HFFc6 (cell line): ENCODE results near the gene PITPNC1. TPM values are rescaled to one million over a fixed set of nuclear protein-coding genes. Genes with fewer than 3 reads are reported as not detected.
A peak's percentile ranks its signal among the peaks of the same experiment; 100 is the strongest.
"Not testable (repeated sequence)": the region's sequence is repeated elsewhere in the genome, so short reads cannot be mapped to it uniquely, and the experiment has no call there.

Source experiments
- DNase-seq: peaks from one replicate; pipeline ENCODE4 v3.0.0-alpha.2; 2018
- H3K27ac Mint-ChIP-seq: 2 replicates; pipeline ENCODE4 v1.8.0; 2020; ENCODE audit warnings: mild to moderate bottlenecking, mixed read lengths
- H3K27me3 Mint-ChIP-seq: 2 replicates; pipeline ENCODE4 v1.8.0; 2021; ENCODE audit warnings: mild to moderate bottlenecking, moderate library complexity, mixed read lengths; ENCODE audit not compliant: insufficient read depth
- H3K36me3 Mint-ChIP-seq: 2 replicates; pipeline ENCODE4 v1.8.0; 2021; ENCODE audit warnings: low read depth, mixed read lengths
- H3K4me1 Mint-ChIP-seq: 2 replicates; pipeline ENCODE4 v1.8.0; 2020; ENCODE audit warnings: low read depth, mixed read lengths
- H3K4me3 Mint-ChIP-seq: 2 replicates; pipeline ENCODE4 v1.8.0; 2020; ENCODE audit warnings: mild to moderate bottlenecking, moderate library complexity, mixed read lengths
- H3K9me3 Mint-ChIP-seq: 2 replicates; pipeline ENCODE4 v1.8.0; 2020; ENCODE audit warnings: mild to moderate bottlenecking, mixed read lengths
- CTCF ChIP-seq: fragments of 200-600 bp; sonication (generic); IDR thresholded peaks from 2 replicates; pipeline ENCODE4 v1.5.0; 2021; ENCODE audit warnings: antibody characterized with exemption, mild to moderate bottlenecking
- total RNA-seq, 6 experiments: library from RNA; stranded (reverse); fragmentation: NEBNext Ultra II Directional; extraction: Animal tissue kit (Norgen Biotek cat#: 25700); gene quantifications; 2 replicates in 1 of 6; 3 replicates in 5 of 6; pipeline ENCODE4 v1.2.3, GENCODE V29; 2021

The PITPNC1 gene
- total RNA-seq, 6 experiments from 2014 or later, result 6.9 to 11.1 (median 7.7) TPM

GRCh38 chr17:67471118-67471517 lies 94.0 kb downstream of the PITPNC1 start:
- H3K4me1 Mint-ChIP-seq, result peaks cover 31% of the 10 kb centered on the region
- peaks cover 6% of the 10 kb centered on the region; the same call in 1 of the 2 replicates for H3K36me3 Mint-ChIP-seq
- H3K4me3 Mint-ChIP-seq, result no peak overlapping the region
- no peak for DNase-seq
- peaks cover 1% of the 10 kb centered on the region for H3K27me3 Mint-ChIP-seq
- H3K27ac Mint-ChIP-seq, result no peak overlapping the region
- H3K9me3 Mint-ChIP-seq, result no peaks in the 10 kb centered on the region
- no peak for TF ChIP-seq CTCF

GRCh38 chr17:67472606-67473005 lies 95.5 kb downstream of the PITPNC1 start:
- DNase-seq, H3K27ac Mint-ChIP-seq, H3K4me3 Mint-ChIP-seq, H3K36me3 Mint-ChIP-seq, H3K27me3 Mint-ChIP-seq, H3K9me3 Mint-ChIP-seq: not testable (repeated sequence)
- peaks cover 33% of the 10 kb centered on the region for H3K4me1 Mint-ChIP-seq

GRCh38 chr17:67474081-67474661 lies 97.1 kb downstream of the PITPNC1 start:
- peak; percentile 45 for DNase-seq
- Mint-ChIP-seq H3K4me3 (peak overlapping the region; percentile 13; the same call in 1 of the 2 replicates), H3K4me1 (peaks cover 43% of the 10 kb centered on the region), H3K9me3 (no peaks in the 10 kb centered on the region), H3K27me3 (peaks cover 1% of the 10 kb centered on the region), H3K36me3 (peaks cover 6% of the 10 kb centered on the region; the same call in 1 of the 2 replicates), H3K27ac (peak overlapping the region; percentile 74)
- TF ChIP-seq CTCF, result peak; percentile 28; the same call in 1 of the 2 replicates

- TF ChIP-seq CTCF, result peak; percentile 87
- peak; percentile 69 for DNase-seq
Observed at GRCh38 chr17:67475161-67475937, 98.3 kb downstream of the PITPNC1 start.

GRCh38 chr17:67476787-67477335 lies 99.8 kb downstream of the PITPNC1 start:
- Mint-ChIP-seq H3K9me3 (no peaks in the 10 kb centered on the region), H3K27me3 (peaks cover 1% of the 10 kb centered on the region), H3K4me1 (peaks cover 53% of the 10 kb centered on the region), H3K36me3 (peaks cover 2% of the 10 kb centered on the region; the same call in 1 of the 2 replicates), H3K27ac (peak overlapping the region; percentile 21; the same call in 1 of the 2 replicates), H3K4me3 (no peak overlapping the region)
- no peak for TF ChIP-seq CTCF
- DNase-seq, result no peak

More at GRCh38 chr17:67475161-67475937, 98.3 kb downstream of the PITPNC1 start:
- Mint-ChIP-seq H3K27ac (peak overlapping the region; percentile 22), H3K27me3 (peaks cover 1% of the 10 kb centered on the region), H3K4me1 (peaks cover 45% of the 10 kb centered on the region), H3K9me3 (no peaks in the 10 kb centered on the region), H3K4me3 (peak overlapping the region; percentile 35; the same call in 1 of the 2 replicates), H3K36me3 (peaks cover 6% of the 10 kb centered on the region; the same call in 1 of the 2 replicates)
